Activated T-helper 1 cell treated with anti-CD3 and anti-CD28 coated beads, Interleukin-12 subunit alpha, Interleukin-12 subunit beta, Interleukin-2, Interleukin-4 antibody, amounts not matched to agents 30 ng/mL and 10 ng/mL and 1 ng/mL, durations not matched to agents 14 hours and 24 hours and 36 hours (primary cell): Measurements from ENCODE around the gene CCDC144A. TPM values are rescaled to one million over a fixed set of nuclear protein-coding genes. Genes with fewer than 3 reads are reported as not detected.
"Not testable (repeated sequence)": the region's sequence is repeated elsewhere in the genome, so short reads cannot be mapped to it uniquely, and the experiment has no call there.

Experiments
- DNase-seq: peaks from one replicate; pipeline ENCODE4 v3.0.0; 2021; ENCODE audit warnings: low spot score
- H3K27ac Mint-ChIP-seq: one replicate; pipeline ENCODE4 v1.8.0; 2021; ENCODE audit warnings: mild to moderate bottlenecking, mixed read lengths
- H3K27me3 Mint-ChIP-seq: one replicate; pipeline ENCODE4 v1.8.0; 2022; ENCODE audit warnings: mild to moderate bottlenecking, moderate library complexity, mixed read lengths; ENCODE audit not compliant: insufficient read depth
- H3K36me3 Mint-ChIP-seq: one replicate; pipeline ENCODE4 v1.8.0; 2021; ENCODE audit warnings: low read depth, mixed read lengths
- H3K4me1 Mint-ChIP-seq: one replicate; pipeline ENCODE4 v1.8.0; 2021; ENCODE audit warnings: low read depth, mixed read lengths
- H3K4me3 Mint-ChIP-seq: one replicate; pipeline ENCODE4 v1.8.0; 2021; ENCODE audit warnings: mild to moderate bottlenecking, moderate library complexity, mixed read lengths
- H3K9me3 Mint-ChIP-seq: one replicate; pipeline ENCODE4 v1.8.0; 2021; ENCODE audit warnings: mixed read lengths
- intact Hi-C: fragments of 100-400 bp; cut with micrococcal nuclease; formaldehyde crosslinking; loops from one replicate; pipeline ENCODE4 v1.15.1; 2024
- total RNA-seq: library from RNA; stranded (reverse); gene quantifications from 2 replicates; pipeline ENCODE4 v1.2.3, GENCODE V29; 2022

CCDC144A gene
- total RNA-seq, 1 donor from 2014 or later = 3.1 TPM

DNA sequence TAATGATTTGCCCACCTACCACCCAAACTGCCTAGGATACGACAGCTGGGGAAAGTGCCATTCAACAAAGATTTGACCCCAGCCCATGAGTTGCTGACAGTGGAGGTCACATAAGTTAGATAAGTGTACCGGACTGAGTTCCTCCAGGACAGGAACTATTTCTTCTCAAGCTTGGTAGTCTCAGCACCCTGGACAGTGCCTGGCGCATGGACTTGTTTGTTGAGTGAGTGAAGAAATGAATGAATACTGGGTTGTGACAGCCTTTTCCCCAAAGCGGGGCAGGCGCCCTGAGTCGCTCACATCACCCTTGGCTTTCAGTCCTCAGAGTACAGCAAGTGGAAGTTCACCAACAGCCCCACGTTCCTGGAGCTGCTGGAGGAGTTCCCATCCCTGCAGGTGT is 122.1 kb downstream of the CCDC144A start:
- H3K27ac Mint-ChIP-seq, H3K27me3 Mint-ChIP-seq, H3K4me3 Mint-ChIP-seq, H3K4me1 Mint-ChIP-seq, intact Hi-C loops, DNase-seq, H3K9me3 Mint-ChIP-seq, H3K36me3 Mint-ChIP-seq: not testable (repeated sequence)

- Mint-ChIP-seq H3K36me3 (no peaks in the 10 kb centered on the region), H3K4me3 (no peak overlapping the region), H3K27me3 (no peaks in the 10 kb centered on the region), H3K9me3 (no peaks in the 10 kb centered on the region), H3K27ac (no peak overlapping the region), H3K4me1 (no peaks in the 10 kb centered on the region)
- no peak for DNase-seq
- intact Hi-C loops = no loop called here
Measured at GRCh38 chr17:16814439-16814838, 124.4 kb downstream of the CCDC144A start.

- Mint-ChIP-seq H3K4me3 (no peak overlapping the region), H3K27ac (no peak overlapping the region), H3K36me3 (no peaks in the 10 kb centered on the region), H3K9me3 (no peaks in the 10 kb centered on the region), H3K27me3 (no peaks in the 10 kb centered on the region), H3K4me1 (no peaks in the 10 kb centered on the region)
- DNase-seq = no peak
- intact Hi-C loops = no loop called here
Measured at GRCh38 chr17:16817201-16817600, 127.2 kb downstream of the CCDC144A start.

GRCh38 chr17:16817940-16818339 is 127.9 kb downstream of the CCDC144A start:
- H3K27ac Mint-ChIP-seq, H3K4me3 Mint-ChIP-seq, DNase-seq, intact Hi-C loops, H3K36me3 Mint-ChIP-seq, H3K27me3 Mint-ChIP-seq, H3K9me3 Mint-ChIP-seq, H3K4me1 Mint-ChIP-seq: not testable (repeated sequence)

- Mint-ChIP-seq H3K4me3 (no peak overlapping the region), H3K27ac (no peak overlapping the region), H3K36me3 (no peaks in the 10 kb centered on the region), H3K27me3 (no peaks in the 10 kb centered on the region), H3K9me3 (no peaks in the 10 kb centered on the region), H3K4me1 (no peaks in the 10 kb centered on the region)
- intact Hi-C loops = no loop called here
- no peak for DNase-seq
Measured at GRCh38 chr17:16818340-16818739, 128.3 kb downstream of the CCDC144A start.

DNA sequence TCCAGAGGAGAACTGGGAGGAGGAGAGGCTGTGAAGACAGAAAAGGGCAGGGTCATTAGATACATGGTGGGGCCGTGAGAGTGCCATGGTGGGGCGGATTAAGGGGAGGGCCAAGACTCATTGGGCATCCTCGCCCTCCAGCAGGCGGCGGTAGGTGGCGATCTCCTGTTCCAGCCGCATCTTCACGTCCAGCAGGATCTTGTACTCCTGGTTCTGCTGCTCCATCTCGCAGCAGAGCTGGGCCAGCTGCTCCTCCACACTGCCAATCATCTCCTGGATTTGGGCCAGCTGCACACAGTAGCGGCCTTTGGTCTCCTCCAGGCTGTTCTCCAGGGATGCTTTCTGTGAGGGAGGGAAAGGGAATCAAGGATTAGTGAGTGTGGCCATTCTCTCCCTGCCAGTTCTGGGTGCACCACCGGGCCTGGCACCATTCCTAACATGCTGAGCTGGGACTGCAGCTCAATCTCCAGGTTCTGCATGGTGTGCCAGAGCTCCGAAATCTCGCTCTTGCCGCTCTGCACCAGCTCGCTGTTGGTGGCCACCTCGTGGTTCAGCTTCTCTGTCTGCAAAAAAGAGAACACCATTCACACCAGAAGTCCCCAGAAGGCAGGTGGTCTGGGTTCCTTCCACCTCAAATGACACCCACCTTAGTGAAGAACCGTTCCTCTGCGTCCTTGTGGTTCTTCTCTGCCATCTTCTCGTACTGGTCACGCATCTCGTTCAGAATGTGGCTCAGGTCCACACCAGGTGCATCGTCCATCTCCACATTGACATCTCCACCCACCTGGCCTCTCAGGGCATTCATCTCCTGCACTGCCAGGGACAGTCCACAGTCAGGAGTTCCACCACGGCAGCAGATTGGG is 129.0 kb downstream of the CCDC144A start:
- Mint-ChIP-seq H3K36me3 (no peaks in the 10 kb centered on the region), H3K9me3 (no peaks in the 10 kb centered on the region), H3K4me3 (no peak overlapping the region), H3K27me3 (no peaks in the 10 kb centered on the region), H3K4me1 (no peaks in the 10 kb centered on the region), H3K27ac (no peak overlapping the region)
- DNase-seq = no peak
- intact Hi-C loops = no loop called here

GRCh38 chr17:16820161-16820877 is 130.3 kb downstream of the CCDC144A start:
- H3K4me1 Mint-ChIP-seq = no peaks in the 10 kb centered on the region

DNA sequence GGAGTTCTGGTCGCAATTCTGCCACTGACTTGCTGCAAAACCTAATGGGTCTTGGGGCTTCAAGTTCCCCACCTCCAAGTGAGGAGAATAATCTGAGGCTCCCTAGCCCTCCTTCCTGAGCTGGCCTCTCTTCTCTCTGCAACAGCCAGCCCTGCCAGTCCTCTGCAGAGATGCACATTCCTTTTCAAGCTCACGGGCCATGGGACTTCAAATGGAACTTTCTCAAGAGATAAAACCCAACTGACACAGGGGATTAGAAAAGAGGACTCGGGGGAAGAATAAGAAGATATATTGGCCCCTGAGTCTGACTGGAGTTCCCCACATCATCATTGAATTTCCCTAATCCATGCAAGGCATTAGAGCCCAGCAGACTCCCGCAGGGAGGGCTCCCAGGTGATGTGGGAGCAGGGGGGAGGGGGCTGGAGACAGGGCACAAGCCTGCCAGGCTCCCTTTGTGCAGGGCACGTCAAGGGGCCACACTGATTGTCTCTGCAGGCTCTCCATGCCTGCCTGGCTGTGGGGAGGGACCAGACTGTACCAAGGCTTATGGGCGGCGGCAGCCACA is 131.0 kb downstream of the CCDC144A start:
- Mint-ChIP-seq H3K9me3 (no peaks in the 10 kb centered on the region), H3K27ac (no peak overlapping the region), H3K4me3 (no peak overlapping the region), H3K36me3 (no peaks in the 10 kb centered on the region), H3K4me1 (no peaks in the 10 kb centered on the region), H3K27me3 (no peaks in the 10 kb centered on the region)
- no peak for DNase-seq
- intact Hi-C loops = no loop called here

More at GRCh38 chr17:16820161-16820877, 130.3 kb downstream of the CCDC144A start:
- H3K9me3 Mint-ChIP-seq = no peaks in the 10 kb centered on the region
- no peak overlapping the region for H3K27ac Mint-ChIP-seq
- intact Hi-C loops = no loop called here
- H3K36me3 Mint-ChIP-seq = no peaks in the 10 kb centered on the region
- no peaks in the 10 kb centered on the region for H3K27me3 Mint-ChIP-seq
- DNase-seq = no peak
- no peak overlapping the region for H3K4me3 Mint-ChIP-seq

GRCh38 chr17:16822133-16822532 is 132.1 kb downstream of the CCDC144A start:
- H3K9me3 Mint-ChIP-seq, H3K4me3 Mint-ChIP-seq, intact Hi-C loops, H3K4me1 Mint-ChIP-seq, H3K27ac Mint-ChIP-seq, DNase-seq, H3K27me3 Mint-ChIP-seq, H3K36me3 Mint-ChIP-seq: not testable (repeated sequence)

DNA sequence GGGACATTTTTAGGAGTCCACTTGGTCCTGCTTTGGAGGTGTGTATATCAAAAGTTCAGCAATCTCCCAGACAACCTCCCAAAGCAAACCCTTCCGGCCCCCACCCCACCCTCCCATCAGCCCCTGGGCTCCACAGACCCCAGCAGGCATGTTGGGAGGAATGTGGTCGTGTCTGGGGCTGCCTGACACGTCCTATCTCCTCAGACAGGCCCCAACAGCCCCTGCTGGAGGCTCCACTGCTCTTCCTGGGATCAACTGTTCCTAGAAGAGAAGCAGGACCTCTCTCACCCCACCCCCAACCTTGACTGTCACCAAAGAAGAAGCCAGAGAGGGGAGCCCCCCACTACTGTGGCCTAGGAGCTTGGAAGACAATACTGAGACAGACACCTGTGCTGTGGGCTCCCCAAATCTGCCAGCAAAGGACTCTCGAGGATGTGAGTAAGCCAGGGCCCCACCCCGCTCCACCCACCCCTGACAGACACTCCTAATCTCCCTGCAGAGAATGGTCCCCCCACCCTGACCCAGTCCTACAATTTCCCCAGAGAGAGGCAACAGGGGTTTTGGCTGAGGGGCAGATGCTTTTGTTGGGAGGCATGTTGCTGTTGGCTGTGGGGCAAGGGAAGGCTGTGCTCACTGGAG is 133.8 kb downstream of the CCDC144A start:
- H3K4me3 Mint-ChIP-seq, H3K36me3 Mint-ChIP-seq, H3K27me3 Mint-ChIP-seq, H3K4me1 Mint-ChIP-seq, DNase-seq, H3K9me3 Mint-ChIP-seq, intact Hi-C loops, H3K27ac Mint-ChIP-seq: not testable (repeated sequence)
